ENCODE measurements around the gene KRT79.

Gene KRT79

DNA sequence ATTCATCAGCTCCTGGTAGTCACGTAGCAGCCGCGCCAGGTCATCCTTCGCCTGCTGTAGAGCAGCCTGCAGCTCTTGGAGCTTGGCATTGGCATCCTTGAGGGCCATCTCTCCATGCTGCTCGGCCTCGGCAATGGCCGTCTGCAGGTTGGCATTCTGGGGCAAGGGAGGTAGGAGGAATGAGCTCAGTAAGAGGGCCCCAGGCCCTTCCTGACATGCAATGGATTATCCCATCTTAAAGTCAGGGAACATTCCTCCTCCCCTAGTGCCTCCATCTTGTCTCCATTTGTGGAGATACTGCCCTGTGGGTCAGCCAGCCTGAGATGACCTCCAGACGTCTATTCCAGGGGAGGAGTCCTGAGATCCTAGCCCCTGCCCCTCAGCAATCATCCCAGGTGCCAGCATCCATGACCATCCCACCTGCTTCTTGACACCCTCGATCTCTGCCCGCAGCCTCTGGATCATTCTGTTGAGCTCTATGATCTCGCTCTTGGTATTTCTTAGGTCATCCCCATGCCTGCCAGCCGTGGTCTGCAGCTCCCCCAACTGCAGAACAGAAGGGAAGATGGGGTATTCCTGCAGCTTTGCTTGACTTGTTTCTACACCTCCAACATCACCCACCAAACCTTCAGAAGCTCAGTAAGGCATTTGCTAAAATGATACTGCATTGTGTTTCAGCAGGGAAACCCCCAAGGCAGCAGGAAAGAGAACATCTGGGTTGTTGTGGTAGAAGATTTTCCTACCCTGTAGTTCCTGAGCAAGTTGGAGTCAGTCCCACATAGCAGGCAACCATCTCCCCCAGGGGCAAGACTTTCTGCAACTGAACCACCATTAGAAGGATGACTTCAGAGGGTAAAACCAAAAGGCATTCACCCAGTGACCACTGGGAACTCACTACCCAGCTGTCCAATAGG is 42.6 kb downstream of the KRT79 start:
- no peak for DNase-seq (ENCODE audit: low read depth in 2 of 2)

DNA sequence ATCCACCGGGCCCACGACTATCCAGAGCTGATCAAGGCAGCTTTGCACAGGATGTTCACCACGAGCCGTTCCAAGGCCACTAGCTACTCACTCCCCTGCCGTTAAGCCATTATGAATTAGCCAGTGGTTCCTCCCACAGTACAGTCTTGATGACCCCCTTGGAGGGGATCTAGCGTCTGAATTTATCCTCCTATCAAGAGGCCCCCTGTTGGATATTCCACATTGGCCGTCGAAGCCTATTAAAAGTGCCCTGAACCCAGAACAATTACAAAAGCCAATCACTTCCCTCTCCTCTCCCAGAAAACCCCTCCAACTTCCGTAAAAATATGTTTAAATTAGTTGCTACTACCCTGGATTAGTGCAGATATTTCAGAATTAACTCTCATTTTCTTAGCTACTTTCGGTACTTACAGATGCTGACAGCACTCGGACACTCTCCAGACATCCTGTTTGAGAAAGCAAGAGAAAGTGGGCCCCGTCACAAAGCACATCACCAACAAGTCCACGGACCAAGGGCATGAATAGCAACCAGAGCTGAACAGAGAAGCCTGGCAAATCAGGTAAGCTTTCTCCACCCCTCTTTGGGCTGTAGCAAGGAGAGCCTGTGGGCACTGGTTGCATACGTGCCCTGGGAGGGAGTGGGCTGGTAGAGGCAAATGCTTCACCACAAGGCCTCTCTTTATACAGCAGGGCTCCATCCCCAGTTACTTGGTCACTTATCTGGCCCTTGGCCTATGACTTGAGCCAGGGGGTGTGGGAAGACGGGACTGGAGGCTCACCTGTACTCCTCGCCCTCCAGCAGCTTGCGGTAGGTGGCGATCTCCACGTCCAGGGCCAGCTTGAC is 43.5 kb downstream of the KRT79 start:
- no peak for DNase-seq (ENCODE audit: low read depth in 2 of 2)

DNA sequence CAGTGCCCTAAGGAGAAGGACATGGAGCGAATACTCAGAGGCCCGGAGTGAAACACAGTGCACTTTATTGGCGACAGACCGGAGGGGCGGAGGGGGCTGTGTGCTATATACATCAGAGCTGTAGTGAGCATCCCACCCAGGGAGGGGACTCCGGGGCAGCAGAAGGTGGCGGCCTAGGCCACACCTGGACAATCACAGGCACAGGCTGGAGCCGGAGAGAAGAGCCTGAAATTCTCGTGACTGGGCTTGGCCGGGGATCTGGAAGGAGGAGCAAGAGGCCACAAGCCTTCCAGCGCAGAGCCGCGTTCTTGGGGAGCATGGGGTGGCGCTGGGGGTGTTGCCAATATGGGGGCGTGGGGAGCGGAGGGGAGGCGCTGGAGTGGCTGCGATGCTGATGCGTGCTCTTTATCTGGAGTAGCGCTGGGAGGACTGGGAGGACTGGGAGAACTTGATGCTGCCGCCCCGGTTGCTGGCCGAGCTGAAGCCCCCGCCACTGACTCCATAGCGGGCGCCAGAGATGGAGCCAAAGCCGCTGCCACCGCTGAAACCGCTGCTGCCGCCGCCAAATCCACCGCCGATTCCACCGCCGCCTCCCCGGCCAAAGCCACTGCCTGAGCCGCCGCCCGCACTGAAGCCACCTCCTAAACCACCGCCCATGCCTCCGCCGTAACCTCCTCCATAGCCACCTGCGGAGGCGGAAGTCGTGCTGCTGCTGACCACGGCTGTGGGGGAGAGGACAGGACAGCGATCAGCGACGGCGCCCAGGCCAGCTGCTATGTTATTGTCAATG is 44.3 kb downstream of the KRT79 start:
- no peak for DNase-seq (ENCODE audit: low read depth in 2 of 2)

DNA sequence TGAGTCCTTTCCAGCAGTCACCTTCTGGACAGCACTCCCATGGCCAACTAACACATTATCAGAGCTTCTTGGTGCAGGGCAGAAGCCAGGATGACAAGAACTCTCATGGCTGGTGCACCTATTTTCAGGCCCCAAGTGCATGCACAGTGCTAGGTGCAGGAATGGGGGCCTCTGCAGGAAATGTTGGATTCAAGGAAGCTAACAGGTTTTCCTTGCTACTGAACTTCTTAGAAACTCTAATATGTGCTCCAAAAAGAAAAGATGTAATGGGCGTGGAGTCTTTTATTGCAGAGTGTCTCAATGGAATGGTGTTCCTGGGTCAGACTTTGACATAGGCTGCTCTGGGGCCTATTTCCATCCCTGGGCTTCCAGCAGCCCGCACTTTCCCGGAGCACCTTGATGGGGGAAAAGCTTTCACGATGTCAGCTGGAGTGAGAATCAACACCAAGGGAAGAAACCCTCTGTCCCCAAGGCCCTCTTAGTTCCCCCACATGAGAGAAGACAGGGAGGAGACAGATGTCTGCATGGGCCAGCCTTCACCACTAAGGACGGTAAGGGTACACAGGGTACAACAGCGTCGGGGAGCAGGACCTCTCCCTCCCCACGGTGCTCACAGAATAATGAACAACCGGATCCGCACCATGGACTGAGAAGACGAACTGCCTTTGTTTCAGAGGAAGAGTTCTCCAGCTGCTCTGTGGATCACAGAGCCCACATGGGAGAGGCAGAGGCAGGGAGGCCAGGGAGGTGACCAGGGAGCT is 45.1 kb downstream of the KRT79 start:
- no peak for DNase-seq (ENCODE audit: low read depth in 2 of 2)

DNA sequence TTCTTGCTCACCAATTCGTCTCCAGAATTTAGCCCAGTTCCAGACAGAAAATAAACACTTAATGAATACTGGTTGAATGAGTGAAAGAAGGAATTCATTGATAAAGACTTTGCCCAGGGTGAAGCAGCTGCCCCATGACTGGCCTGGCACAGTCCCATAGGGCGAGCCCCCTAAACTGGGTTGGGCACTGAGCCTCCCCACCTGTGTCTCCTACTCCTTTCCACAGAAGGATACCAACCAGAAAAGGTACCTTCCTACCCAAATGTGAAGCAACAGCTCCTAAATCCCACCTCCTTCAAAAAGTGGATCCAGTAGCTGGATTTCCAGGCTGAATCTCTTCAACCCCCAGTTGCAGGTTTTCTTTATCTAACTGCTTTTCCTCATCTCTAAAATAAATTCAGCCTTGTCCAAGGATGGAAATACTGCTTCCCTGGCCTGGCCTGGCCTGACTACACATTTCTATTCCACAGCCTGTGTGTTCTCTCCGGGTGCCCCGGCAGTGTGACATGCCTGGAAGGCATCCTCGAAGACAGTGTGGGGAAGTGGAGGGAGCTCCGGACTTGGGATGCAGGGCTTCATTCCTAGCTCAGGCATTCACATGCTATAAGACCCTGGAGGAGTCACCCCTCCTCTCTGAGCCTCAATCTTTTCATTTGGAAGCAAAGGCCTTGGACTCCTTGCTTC is 45.8 kb downstream of the KRT79 start:
- DNase-seq (ENCODE audit: low read depth in 2 of 2): no peak

DNA sequence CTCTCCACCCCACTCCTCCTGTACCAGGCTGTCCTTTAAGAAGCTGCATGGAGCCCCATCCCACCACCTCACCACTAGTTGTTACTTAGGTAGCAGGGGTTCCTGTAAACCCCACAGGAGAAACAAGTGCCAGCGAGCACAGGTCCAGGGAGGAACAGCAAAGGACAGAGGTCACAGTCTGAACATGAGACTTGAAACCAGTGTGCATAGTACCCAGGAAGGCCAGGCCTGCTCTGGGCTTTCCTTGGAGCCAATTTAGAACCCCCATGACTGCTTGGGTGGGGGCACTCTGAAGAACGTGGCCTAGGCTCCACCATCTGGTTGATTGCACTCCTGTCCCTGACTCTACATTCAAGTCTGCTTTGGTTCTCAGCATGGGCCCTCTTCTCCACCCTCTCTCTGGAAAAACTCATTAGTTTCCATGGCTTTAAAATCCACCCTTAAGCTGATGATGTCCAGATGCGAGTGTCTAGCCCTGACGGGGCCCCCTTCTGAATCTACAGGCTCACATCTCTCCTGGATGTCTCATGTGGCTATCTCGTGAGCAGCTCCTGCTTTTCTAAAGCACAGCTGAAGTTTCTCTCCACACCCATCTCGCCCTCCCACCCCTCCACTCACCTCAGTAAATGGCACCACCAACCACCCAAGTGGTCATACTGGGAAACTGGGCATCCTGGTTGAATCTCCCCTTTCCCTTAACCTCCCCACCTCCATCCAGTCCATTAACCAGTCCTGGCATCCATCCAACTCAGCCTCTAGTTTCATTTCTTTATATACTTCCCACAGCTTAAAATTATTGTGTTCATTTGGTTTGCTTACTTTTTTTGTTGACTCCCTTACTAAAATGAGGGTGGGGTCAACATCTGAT is 46.6 kb downstream of the KRT79 start:
- no peak for DNase-seq (ENCODE audit: low read depth in 2 of 2)

DNA sequence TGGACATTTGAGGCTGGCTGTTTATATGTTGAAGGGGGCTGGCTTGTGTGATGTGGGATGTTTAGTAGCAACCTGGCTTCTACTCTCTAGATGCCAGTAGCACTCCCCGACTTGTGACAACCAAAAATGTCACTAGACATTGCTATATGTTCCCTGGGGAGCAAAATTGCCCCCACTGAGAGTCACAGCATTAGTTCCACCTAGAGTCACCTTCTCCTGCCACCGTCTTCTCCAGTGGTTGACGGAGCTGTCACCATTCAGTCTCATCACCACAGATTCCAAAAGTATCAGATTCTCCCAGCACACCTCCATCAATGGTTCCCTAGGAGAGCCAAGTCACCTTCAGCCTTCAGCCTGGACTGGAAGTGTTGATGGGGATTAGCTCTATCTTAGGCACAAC is 49.2 kb downstream of the KRT79 start:
- DNase-seq (ENCODE audit: low read depth in 2 of 2): no peak

DNA sequence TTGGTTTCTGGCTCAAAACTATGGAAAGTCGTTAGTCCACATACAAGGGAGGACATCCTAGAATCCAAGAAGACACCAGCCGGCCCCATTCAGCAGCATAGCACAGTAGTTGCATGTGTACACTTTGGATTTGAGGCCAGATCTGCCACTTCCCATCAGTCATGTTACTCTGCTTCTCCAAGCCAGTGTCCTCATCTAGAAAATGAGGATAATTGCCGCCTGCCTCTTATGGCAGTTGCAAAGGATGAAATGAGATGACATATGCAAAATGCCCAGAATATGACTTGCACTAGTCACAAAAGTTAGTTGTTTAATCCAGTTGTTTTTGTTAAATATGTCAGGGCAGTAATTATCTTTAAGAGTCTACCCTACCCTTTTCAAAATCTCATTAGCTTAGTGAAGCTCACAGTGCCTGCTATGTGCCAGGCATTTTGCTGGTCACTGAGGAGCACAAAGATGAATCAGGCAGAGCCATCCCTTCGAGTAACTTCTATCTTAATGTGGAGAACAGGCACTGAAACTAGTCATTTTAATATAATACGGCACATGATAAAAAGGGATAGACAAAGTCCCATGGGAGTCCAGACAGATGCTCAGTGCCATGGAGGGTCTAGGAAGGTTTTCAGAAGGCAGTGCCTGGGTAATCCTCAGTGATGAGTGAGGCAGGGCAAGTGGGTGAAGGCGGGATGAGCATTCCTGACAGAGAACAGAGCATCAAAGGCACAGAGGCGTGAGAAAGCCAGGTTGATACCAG is 50.4 kb downstream of the KRT79 start:
- DNase-seq (ENCODE audit: low read depth in 2 of 2): no peak

DNA sequence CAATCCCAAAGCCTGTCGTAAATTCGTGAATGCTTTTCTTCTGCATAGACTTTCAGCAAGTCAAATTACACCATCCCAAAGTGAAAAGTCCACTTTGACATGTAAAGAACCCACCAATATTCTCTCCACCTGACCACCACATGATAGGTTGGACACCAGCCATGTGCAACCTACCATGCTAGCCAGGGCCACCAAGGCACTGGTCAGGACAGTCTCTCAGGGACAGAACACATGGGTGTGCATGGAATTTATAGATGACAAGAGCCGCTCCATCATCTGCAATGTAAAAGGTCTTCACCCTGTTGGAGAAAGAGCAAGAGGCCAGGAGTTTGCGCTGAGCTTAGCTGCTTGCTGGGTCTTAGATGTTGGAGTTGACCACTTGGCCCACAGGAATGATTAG is 51.6 kb downstream of the KRT79 start:
- no peak for DNase-seq (ENCODE audit: low read depth in 2 of 2)

DNA sequence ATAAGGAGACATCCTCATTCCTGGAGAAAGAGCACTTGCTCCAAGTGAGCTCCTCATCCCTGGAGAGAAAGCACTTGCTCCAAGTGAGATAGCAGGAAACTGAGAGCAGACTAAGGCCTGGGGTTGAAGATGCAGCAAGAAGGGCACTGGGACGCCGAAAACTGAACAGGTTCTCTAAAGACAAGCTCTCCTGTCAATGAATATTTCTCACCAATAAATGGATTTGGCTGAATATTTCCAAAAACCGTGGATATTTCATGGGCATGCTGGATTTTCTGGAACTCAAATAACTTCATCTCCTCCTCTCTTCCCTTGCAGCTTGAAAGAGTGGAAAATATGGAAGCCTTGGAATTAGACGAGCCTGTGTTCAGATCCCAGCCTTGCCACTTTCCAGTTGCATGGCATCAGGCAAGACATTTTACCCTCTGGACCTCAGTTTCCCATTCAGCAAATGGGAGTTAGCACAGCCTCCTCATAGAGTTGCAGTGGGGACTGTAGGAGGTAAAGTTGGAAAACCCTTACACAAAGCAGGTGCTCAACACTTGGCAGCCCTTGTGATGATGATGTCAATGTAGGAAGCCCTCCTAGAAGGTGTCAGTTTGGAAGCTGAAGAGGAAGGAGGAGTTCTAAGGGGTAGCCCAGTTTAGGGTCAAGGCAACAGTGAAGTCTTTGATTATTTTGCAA is 52.6 kb downstream of the KRT79 start:
- no peak for DNase-seq (ENCODE audit: low read depth in 2 of 2)

DNA sequence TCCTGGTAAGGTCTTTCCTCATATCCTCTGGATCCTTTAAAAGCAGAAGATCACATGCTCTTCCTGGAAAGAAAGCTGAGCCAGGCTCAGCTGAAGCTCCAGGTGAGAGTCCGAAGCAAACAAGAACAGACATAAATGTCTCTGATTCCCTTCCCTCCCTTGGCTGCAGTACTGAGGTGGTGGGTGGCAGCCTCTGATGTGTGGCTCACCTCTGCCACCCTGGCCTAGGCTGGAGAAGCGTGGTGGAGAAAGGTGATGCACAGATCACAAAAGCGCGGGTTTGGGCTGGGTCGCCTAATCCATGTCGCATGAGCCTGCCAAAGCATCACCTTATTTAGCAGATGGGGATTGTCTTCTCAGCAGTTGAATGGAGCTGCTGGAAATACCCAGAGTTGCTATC is 54.2 kb downstream of the KRT79 start:
- DNase-seq (ENCODE audit: low read depth in 2 of 2): no peak

DNA sequence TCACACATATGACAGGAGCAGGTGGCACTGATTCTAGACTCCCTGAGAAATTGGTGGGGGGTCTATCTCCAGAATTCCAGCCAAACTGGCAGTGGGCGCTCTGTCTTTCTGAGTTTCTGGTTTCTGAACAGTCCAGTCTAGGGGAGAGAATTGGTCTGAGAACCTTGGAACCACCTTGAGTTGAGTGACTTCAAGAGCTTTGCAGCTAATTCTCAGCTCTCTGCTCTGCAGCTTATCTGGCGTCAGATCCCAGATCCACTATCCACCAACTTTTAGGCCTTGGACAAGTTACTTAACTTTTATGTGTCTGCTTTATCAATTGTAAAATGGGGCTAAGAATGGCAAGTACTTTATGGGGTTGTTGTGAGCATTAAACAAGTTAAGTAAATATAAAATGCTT is 55.3 kb downstream of the KRT79 start:
- no peak for DNase-seq (ENCODE audit: low read depth in 2 of 2)

DNA sequence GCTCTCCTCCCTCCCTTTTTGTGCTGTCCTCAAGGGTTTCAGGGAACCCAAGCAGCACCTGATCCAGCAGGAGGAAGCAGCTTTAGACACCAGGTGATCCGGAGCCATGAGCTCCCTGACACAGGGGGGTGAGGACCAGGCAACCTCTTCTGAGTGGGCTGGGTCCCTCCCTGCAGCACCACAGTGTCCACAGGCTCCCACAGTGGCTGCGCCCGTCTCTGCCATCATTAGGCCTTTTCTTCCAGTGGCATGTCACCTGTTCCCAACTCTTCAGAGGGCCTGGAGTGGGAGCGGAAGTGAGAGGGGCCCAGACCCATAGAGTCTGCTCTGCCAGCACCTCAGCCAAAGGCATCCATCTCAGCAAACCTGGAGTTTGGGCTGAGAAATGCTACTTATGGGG is 56.5 kb downstream of the KRT79 start:
- no peak for DNase-seq (ENCODE audit: low read depth in 2 of 2)

DNA sequence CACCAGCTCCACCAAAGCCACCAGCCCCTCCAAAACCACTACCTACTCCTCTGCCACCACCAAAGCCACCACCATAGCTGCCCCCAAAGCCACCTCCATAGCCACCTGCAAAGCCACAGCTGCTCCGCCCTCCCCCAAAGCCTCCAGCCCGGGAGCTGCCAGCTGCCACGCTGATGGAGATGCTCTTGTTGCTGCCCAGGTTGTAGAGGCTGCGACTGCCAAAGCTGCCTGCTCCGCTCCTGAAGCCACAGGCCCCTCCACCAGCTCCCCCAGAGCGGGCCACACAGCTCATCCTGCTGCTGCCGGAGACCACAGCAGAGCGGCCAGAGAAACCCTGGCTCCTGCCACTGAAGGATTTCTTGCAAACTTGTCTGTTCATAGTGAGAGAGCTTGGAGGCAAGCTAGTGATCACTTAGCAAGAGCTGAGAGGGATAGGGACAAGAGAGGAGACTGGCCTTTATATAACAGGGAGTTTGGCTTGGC is 57.2 kb downstream of the KRT79 start, which contains the start of gene KRT76:
Gene KRT76 (minus strand): TSS at position 433 of the 483 bp plus-strand sequence. CDS start 54 bp downstream, at position 379.
- no peak for DNase-seq (ENCODE audit: low read depth in 2 of 2)

DNA sequence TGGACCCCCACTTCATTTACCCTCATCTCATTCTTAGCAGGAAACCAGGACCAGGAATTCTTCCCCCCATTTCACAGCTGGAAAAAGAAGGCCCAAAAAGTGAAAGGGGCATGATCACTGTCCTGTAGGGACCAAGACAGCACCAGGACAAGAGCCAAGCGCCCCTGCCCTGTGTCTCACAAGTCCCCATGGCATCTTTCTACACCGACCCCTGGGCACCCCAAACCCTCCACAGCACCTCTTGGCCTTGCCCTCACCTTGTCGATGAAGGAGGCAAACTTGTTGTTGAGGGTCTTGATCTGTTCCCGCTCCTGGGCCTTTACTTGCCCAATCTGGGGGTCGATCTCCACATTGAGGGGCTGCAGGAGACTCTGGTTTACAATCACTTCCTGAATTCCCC is 57.7 kb downstream of the KRT79 start:
- DNase-seq (ENCODE audit: low read depth in 2 of 2): no peak

DNA sequence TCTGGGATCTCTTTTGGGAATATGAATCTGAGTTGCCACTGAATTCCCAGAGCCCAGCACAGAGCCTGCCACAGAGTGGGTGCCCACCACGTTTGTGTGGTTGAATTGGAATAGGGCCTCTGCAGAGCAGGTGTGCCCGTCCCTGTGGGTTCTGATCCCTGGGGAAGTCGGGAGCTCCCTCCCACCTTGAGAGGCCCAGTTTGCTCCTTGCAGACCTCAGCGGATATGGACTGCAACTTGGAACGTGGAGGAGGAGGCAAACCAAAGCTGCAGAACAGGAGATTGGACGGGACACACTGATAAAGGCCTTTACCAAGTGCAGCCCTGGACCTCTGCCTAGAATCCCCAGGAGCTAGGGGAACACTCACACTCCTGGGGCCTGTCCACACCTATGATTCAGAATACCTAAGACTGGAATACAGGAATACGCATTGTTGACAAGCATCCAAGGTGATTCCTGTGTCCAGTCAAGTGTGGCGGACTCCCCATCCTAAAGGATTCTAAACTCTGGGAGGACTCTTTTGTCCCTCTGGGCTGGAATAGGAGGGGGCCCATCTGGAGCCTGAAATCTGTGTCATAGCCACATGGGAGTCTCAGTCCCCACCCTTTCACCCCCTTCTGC is 59.4 kb downstream of the KRT79 start:
- no peak for DNase-seq (ENCODE audit: low read depth in 2 of 2)

DNA sequence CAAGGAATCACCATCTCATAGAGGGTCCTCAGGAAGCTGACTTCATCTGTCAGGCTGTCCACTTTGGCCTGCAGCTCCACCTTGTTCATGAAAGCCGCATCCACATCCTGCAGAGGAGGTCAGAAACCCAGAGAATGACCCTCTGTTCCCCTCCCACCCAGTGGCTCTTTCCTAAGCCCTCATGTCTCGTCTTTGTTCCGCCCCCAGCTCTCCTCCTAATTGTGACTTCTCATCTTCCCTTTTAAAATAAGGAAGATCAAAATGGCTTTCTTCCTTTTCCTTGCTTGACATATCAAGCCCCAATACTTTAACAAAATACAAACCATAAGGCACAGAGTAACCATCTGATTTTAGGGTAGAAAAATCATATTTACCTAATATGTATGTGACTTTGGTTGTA is 61.3 kb downstream of the KRT79 start:
- DNase-seq (ENCODE audit: low read depth in 2 of 2): no peak

DNA sequence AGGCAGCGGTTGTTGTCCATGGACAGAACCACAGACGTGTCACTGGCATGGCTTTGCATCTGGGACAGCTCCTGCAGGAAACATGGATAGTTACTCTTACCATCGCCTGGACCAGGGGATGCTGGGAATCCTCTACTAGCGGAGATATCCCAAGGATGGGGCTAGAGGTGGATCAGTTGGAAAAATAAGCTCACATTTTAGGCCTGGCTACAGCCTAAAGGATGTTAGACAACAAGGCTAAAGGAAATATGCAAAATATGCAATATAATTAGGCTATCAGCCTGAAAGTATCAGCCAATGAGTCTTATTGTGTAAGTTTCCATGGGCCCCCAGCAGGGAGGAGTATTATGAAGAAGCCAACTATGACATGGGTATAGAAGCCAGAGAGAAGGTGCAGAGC is 61.9 kb downstream of the KRT79 start:
- no peak for DNase-seq (ENCODE audit: low read depth in 2 of 2)
